Testis (tissue), 2 donors: ENCODE measurements around the gene IGSF9B.

Source experiments
- POLR2A ChIP-seq: fragments of 450-650 bp; IDR thresholded peaks from one replicate; pipeline ENCODE4 v1.6.1; 2017; ENCODE audit warnings: antibody characterized with exemption, mild to moderate bottlenecking, moderate library complexity
- TF ChIP-seq, protein P1 (sequence below), 3 experiments: fragments of 450-650 bp in 2 of 3; fragments of 200-600 bp in 1 of 3; sonication (generic) in 1 of 3; IDR thresholded peaks; one replicate each; pipeline ENCODE4 v1.5.1; 2016 to 2019; ENCODE audit warnings: antibody characterized with exemption in 3 of 3, mild to moderate bottlenecking in 2 of 3, moderate library complexity in 1 of 3

- TF ChIP-seq, protein P1, sequence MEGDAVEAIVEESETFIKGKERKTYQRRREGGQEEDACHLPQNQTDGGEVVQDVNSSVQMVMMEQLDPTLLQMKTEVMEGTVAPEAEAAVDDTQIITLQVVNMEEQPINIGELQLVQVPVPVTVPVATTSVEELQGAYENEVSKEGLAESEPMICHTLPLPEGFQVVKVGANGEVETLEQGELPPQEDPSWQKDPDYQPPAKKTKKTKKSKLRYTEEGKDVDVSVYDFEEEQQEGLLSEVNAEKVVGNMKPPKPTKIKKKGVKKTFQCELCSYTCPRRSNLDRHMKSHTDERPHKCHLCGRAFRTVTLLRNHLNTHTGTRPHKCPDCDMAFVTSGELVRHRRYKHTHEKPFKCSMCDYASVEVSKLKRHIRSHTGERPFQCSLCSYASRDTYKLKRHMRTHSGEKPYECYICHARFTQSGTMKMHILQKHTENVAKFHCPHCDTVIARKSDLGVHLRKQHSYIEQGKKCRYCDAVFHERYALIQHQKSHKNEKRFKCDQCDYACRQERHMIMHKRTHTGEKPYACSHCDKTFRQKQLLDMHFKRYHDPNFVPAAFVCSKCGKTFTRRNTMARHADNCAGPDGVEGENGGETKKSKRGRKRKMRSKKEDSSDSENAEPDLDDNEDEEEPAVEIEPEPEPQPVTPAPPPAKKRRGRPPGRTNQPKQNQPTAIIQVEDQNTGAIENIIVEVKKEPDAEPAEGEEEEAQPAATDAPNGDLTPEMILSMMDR (IDR thresholded peaks at IDR 0.05) = no peak
- TF ChIP-seq POLR2A = no peak
These were observed 8.3 kb upstream of the IGSF9B start for GRCh38 chr11:133965031-133965601.
